IPS-NIHi7 (cell line): ENCODE data around the gene BSCL2.
"Not testable (repeated sequence)": the region's sequence is repeated elsewhere in the genome, so short reads cannot be mapped to it uniquely, and the experiment has no call there.

Experiments
- DNase-seq: peaks from one replicate; pipeline ENCODE4 v3.0.0; 2012; ENCODE audit warnings: mixed read lengths; ENCODE audit errors: extremely low spot score

BSCL2 gene

GRCh38 chr11:62719302-62719978 lies 12.2 kb upstream of the BSCL2 start:
- no peak for DNase-seq

- no peak for DNase-seq
Measured at GRCh38 chr11:62716816-62717215, 9.6 kb upstream of the BSCL2 start.

- no peak for DNase-seq
Measured at GRCh38 chr11:62716206-62716605, 9.0 kb upstream of the BSCL2 start.

- no peak for DNase-seq
Measured at GRCh38 chr11:62715150-62716130, 8.2 kb upstream of the BSCL2 start.

- DNase-seq = no peak
Measured at GRCh38 chr11:62713343-62713742, 6.1 kb upstream of the BSCL2 start.

GRCh38 chr11:62712861-62713260 lies 5.6 kb upstream of the BSCL2 start:
- no peak for DNase-seq

- DNase-seq = no peak
Measured at GRCh38 chr11:62712276-62712812, 5.1 kb upstream of the BSCL2 start.

- DNase-seq = no peak
Measured at GRCh38 chr11:62710001-62710345, 2.7 kb upstream of the BSCL2 start.

- DNase-seq = peak; percentile 85
Measured at GRCh38 chr11:62709247-62710000, 2.2 kb upstream of the BSCL2 start.

GRCh38 chr11:62708793-62709192 lies 1.6 kb upstream of the BSCL2 start:
- DNase-seq = no peak

GRCh38 chr11:62708392-62708791 lies 1.2 kb upstream of the BSCL2 start:
- no peak for DNase-seq

GRCh38 chr11:62706850-62707247 lies 375 bp downstream of the BSCL2 start:
- no peak for DNase-seq

- DNase-seq = peak; percentile 95
Measured at GRCh38 chr11:62705880-62706849, 1.1 kb downstream of the BSCL2 start.

- DNase-seq = peak; percentile 31
Measured at GRCh38 chr11:62705413-62705812, 1.8 kb downstream of the BSCL2 start.

GRCh38 chr11:62703921-62704320 lies 3.3 kb downstream of the BSCL2 start:
- not testable (repeated sequence) for DNase-seq

- no peak for DNase-seq
Measured at GRCh38 chr11:62702246-62702645, 5.0 kb downstream of the BSCL2 start.

GRCh38 chr11:62694455-62695167 lies 12.6 kb downstream of the BSCL2 start:
- DNase-seq = peak; percentile 83

GRCh38 chr11:62693624-62694023 lies 13.6 kb downstream of the BSCL2 start:
- DNase-seq = not testable (repeated sequence)

GRCh38 chr11:62689421-62690183 lies 17.6 kb downstream of the BSCL2 start, which contains the start of gene LRRN4CL:
TSS of gene LRRN4CL (minus strand) at chr11:62689530. CDS start at chr11:62688508, 1,022 bp downstream.
- DNase-seq = no peak
